Mammary epithelial cell (primary cell): ENCODE data around the gene ROM1.

Experiments
- CTCF ChIP-seq, 2 donors: IDR thresholded peaks in 1 of 2; conservative IDR thresholded peaks in 1 of 2; 2 replicates each; pipeline ENCODE4 v1.5.1; 2011 to 2012; ENCODE audit warnings: inconsistent platforms in 2 of 2, low read length in 2 of 2, mild to moderate bottlenecking in 2 of 2, control low read depth in 1 of 2, low read depth in 1 of 2; ENCODE audit not compliant: insufficient read depth in 1 of 2; ENCODE audit errors: extremely low read depth in 1 of 2
- EZH2 ChIP-seq: IDR thresholded peaks from 2 replicates; pipeline ENCODE4 v1.6.1; 2012; ENCODE audit warnings: low read length, inconsistent platforms, borderline replicate concordance

- TF ChIP-seq CTCF (conservative IDR thresholded peaks at IDR 0.05 in 1 of 2, IDR thresholded peaks at IDR 0.05 in 1 of 2; ENCODE audit: extremely low read depth in 1 of 2, insufficient read depth in 1 of 2, low read depth in 1 of 2, low read length in 2 of 2): no peak
- no peak for TF ChIP-seq EZH2
Observed at GRCh38 chr11:62615521-62615920, 2.5 kb downstream of the ROM1 start.
